Neural cell (in vitro differentiated cells): ENCODE measurements around the gene ANKRD49. TPM values are rescaled to one million over a fixed set of nuclear protein-coding genes. Genes with fewer than 3 reads are reported as not detected.

ENCODE experiments used
- H2AFZ ChIP-seq: fragments of 200-600, 300-800 bp; sonication (generic), shearing (Covaris generic); 2 replicates; pipeline ENCODE4 v1.6.0; 2014; ENCODE audit warnings: low read depth, mild to moderate bottlenecking, antibody characterized with exemption, low read length, moderate library complexity
- H3F3A ChIP-seq: fragments of 200-600 bp; shearing (Covaris generic); 2 replicates; pipeline ENCODE4 v1.6.1; 2016; ENCODE audit warnings: mild to moderate bottlenecking, moderate library complexity, mixed read lengths, antibody characterized with exemption, low read length; ENCODE audit not compliant: insufficient read depth, poor library complexity, severe bottlenecking
- H3K27ac ChIP-seq: fragments of 200-600, 300-800 bp; sonication (generic), shearing (Covaris generic); 2 replicates; pipeline ENCODE4 v1.5.1; 2014; ENCODE audit warnings: mild to moderate bottlenecking, low read length, moderate library complexity
- H3K27me3 ChIP-seq: fragments of 300-800, 200-600 bp; sonication (generic), shearing (Covaris generic); 2 replicates; pipeline ENCODE4 v1.6.0; 2014; ENCODE audit warnings: mild to moderate bottlenecking, low read depth, low read length, moderate library complexity; ENCODE audit not compliant: insufficient read depth
- H3K36me3 ChIP-seq: fragments of 300-800, 200-600 bp; sonication (generic), shearing (Covaris generic); 2 replicates; pipeline ENCODE4 v1.5.1; 2014; ENCODE audit warnings: mild to moderate bottlenecking, antibody characterized with exemption, low read length, moderate library complexity; ENCODE audit not compliant: insufficient read depth
- H3K4me2 ChIP-seq: fragments of 300-800, 200-600 bp; sonication (generic), shearing (Covaris generic); 2 replicates; pipeline ENCODE4 v1.6.0; 2014; ENCODE audit warnings: mild to moderate bottlenecking, low read length
- H3K4me3 ChIP-seq: fragments of 300-800, 200-600 bp; sonication (generic), shearing (Covaris generic); 2 replicates; pipeline ENCODE4 v1.5.1; 2014; ENCODE audit warnings: mild to moderate bottlenecking, low read length, moderate library complexity
- H3K79me2 ChIP-seq: fragments of 200-600 bp; shearing (Covaris generic); replicated peaks from 2 replicates; pipeline ENCODE4 v1.6.0; 2014; ENCODE audit warnings: mild to moderate bottlenecking, low read length, moderate library complexity; ENCODE audit not compliant: insufficient read depth
- H3K9ac ChIP-seq: fragments of 300-800, 200-600 bp; sonication (generic), shearing (Covaris generic); 2 replicates; pipeline ENCODE4 v1.6.1; 2016; ENCODE audit warnings: mild to moderate bottlenecking, low read length, mixed read lengths
- H3K9me2 ChIP-seq: fragments of 200-600 bp; shearing (Covaris generic); 2 replicates; pipeline ENCODE4 v1.6.1; 2016; ENCODE audit warnings: mild to moderate bottlenecking, low read length, mixed read lengths; ENCODE audit not compliant: insufficient read depth
- H3K9me3 ChIP-seq: fragments of 200-600, 300-800 bp; sonication (generic), shearing (Covaris generic); 2 replicates; pipeline ENCODE4 v1.6.1; 2016; ENCODE audit warnings: mild to moderate bottlenecking, mixed run types, low read length, moderate library complexity, mixed read lengths
- H4K20me1 ChIP-seq: fragments of 200-600 bp; shearing (Covaris generic); 2 replicates; pipeline ENCODE4 v1.6.1; 2016; ENCODE audit warnings: mild to moderate bottlenecking, mixed run types; ENCODE audit not compliant: insufficient read depth
- CTCF ChIP-seq: fragments of 450-650 bp; IDR thresholded peaks from 2 replicates; pipeline ENCODE4 v1.5.1; 2014; ENCODE audit warnings: antibody characterized with exemption, mild to moderate bottlenecking, moderate library complexity; ENCODE audit not compliant: poor library complexity, severe bottlenecking
- EP300 ChIP-seq: fragments of 450-650 bp; conservative IDR thresholded peaks from 2 replicates; pipeline ENCODE4 v1.6.1; 2014; ENCODE audit warnings: antibody characterized with exemption, mild to moderate bottlenecking, moderate library complexity; ENCODE audit not compliant: poor library complexity, severe bottlenecking
- EZH2 ChIP-seq: fragments of 200-600, 300-800 bp; shearing (Covaris generic), sonication (generic); IDR thresholded peaks from 2 replicates; pipeline ENCODE4 v1.6.1; 2014; ENCODE audit warnings: antibody characterized with exemption, low read length, borderline replicate concordance, mild to moderate bottlenecking; ENCODE audit not compliant: insufficient read depth, poor library complexity, severe bottlenecking
- MXI1 ChIP-seq: fragments of 450-650 bp; conservative IDR thresholded peaks from 2 replicates; pipeline ENCODE4 v1.6.1; 2014; ENCODE audit warnings: antibody characterized with exemption, mild to moderate bottlenecking; ENCODE audit not compliant: poor library complexity, severe bottlenecking
- POLR2AphosphoS5 ChIP-seq: IDR thresholded peaks from 2 replicates; pipeline ENCODE4 v1.6.1; 2012
- RAD21 ChIP-seq: fragments of 450-650 bp; conservative IDR thresholded peaks from 2 replicates; pipeline ENCODE4 v1.6.1; 2014; ENCODE audit warnings: antibody characterized with exemption, mild to moderate bottlenecking, moderate library complexity
- REST ChIP-seq: IDR thresholded peaks from 2 replicates; pipeline ENCODE4 v1.6.1; 2012; ENCODE audit warnings: borderline replicate concordance
- SMC3 ChIP-seq: fragments of 450-650 bp; conservative IDR thresholded peaks from 2 replicates; pipeline ENCODE4 v1.6.1; 2014; ENCODE audit warnings: antibody characterized with exemption, mild to moderate bottlenecking, moderate library complexity; ENCODE audit not compliant: poor library complexity
- TAF1 ChIP-seq: IDR thresholded peaks from 2 replicates; pipeline ENCODE4 v1.6.1; 2012; ENCODE audit warnings: low read depth
- polyA plus RNA-seq: library from polyadenylated mRNA; depleted of rRNA; stranded (reverse); fragments of >200 nt; gene quantifications from 2 replicates; pipeline ENCODE4 v1.2.3, GENCODE V29; 2014

ANKRD49 gene
- polyA plus RNA-seq, 1 donor from 2014 or later: 54.6 TPM

GRCh38 chr11:94545264-94546161 is 51.7 kb downstream of the ANKRD49 start:
- Histone ChIP-seq H3K9me2 (no peaks in the 10 kb centered on the region), H4K20me1 (no peaks in the 10 kb centered on the region), H3F3A (no peaks in the 10 kb centered on the region), H3K36me3 (no peaks in the 10 kb centered on the region), H3K9ac (no peak overlapping the region), H3K9me3 (no peaks in the 10 kb centered on the region), H3K4me3 (peak overlapping the region; percentile 68), H2AFZ (no peak overlapping the region), H3K4me2 (no peak overlapping the region), H3K27ac (no peak overlapping the region), H3K27me3 (peaks cover 30% of the 10 kb centered on the region), H3K79me2 (no peaks in the 10 kb centered on the region)
- TF ChIP-seq EZH2: no peak
- TF ChIP-seq TAF1: no peak
- no peak for TF ChIP-seq CTCF
- TF ChIP-seq SMC3: no peak
- TF ChIP-seq RAD21: no peak
- no peak for TF ChIP-seq MXI1
- TF ChIP-seq POLR2AphosphoS5: no peak
- TF ChIP-seq EP300: no peak
- no peak for TF ChIP-seq REST

- no peaks in the 10 kb centered on the region for H3K9me2 ChIP-seq
- no peaks in the 10 kb centered on the region for H3K79me2 ChIP-seq
- no peak overlapping the region for H3K9ac ChIP-seq
- peak overlapping the region; percentile 68 for H3K4me3 ChIP-seq
- H3K27ac ChIP-seq: no peak overlapping the region
- no peak overlapping the region for H3K4me2 ChIP-seq
- H3K9me3 ChIP-seq: no peaks in the 10 kb centered on the region
- H3K36me3 ChIP-seq: no peaks in the 10 kb centered on the region
- no peak overlapping the region for H2AFZ ChIP-seq
- TF ChIP-seq POLR2AphosphoS5: no peak
- TF ChIP-seq TAF1: no peak
- TF ChIP-seq EP300: no peak
- TF ChIP-seq SMC3: no peak
- no peak for TF ChIP-seq RAD21
- TF ChIP-seq REST: no peak
- TF ChIP-seq EZH2: no peak
- TF ChIP-seq MXI1: no peak
- TF ChIP-seq CTCF: no peak
- no peaks in the 10 kb centered on the region for H4K20me1 ChIP-seq
- H3F3A ChIP-seq: no peaks in the 10 kb centered on the region
- peaks cover 30% of the 10 kb centered on the region for H3K27me3 ChIP-seq
Observed at GRCh38 chr11:94546162-94546470, 52.3 kb downstream of the ANKRD49 start.
